Neural progenitor cell (in vitro differentiated cells): ENCODE data around the gene CHI3L2. TPM values are rescaled to one million over a fixed set of nuclear protein-coding genes. Genes with fewer than 3 reads are reported as not detected.

Experiments
- DNase-seq: peaks from one replicate; pipeline ENCODE4 v3.0.0-alpha.2; 2016; ENCODE audit warnings: low spot score
- H2AFZ ChIP-seq: fragments of 200-600 bp; sonication (generic); replicated peaks from 2 replicates; pipeline ENCODE4 v1.6.1; 2016; ENCODE audit warnings: antibody characterized with exemption
- H3F3A ChIP-seq: fragments of 200-600 bp; sonication (generic); 2 replicates; pipeline ENCODE4 v1.6.1; 2016; ENCODE audit warnings: antibody characterized with exemption, low read depth
- H3K27ac ChIP-seq: fragments of 200-600 bp; sonication (generic); 2 replicates; pipeline ENCODE4 v1.5.1; 2016; ENCODE audit warnings: mild to moderate bottlenecking
- H3K27me3 ChIP-seq: fragments of 200-600 bp; sonication (generic); 2 replicates; pipeline ENCODE4 v1.6.1; 2016; ENCODE audit warnings: mild to moderate bottlenecking, moderate library complexity
- H3K36me3 ChIP-seq: fragments of 200-600 bp; sonication (generic); 2 replicates; pipeline ENCODE4 v1.5.1; 2016
- H3K4me1 ChIP-seq: fragments of 200-600 bp; sonication (generic); 2 replicates; pipeline ENCODE4 v1.6.1; 2016; ENCODE audit warnings: mixed run types
- H3K4me2 ChIP-seq: fragments of 200-600 bp; sonication (generic); 2 replicates; pipeline ENCODE4 v1.6.1; 2016
- H3K4me3 ChIP-seq: fragments of 200-600 bp; sonication (generic); 2 replicates; pipeline ENCODE4 v1.5.1; 2016
- H3K79me2 ChIP-seq: fragments of 200-600 bp; sonication (generic); 2 replicates; pipeline ENCODE4 v1.6.1; 2016; ENCODE audit warnings: low read depth
- H3K9ac ChIP-seq: fragments of 200-600 bp; sonication (generic); 2 replicates; pipeline ENCODE4 v1.6.1; 2016
- H3K9me3 ChIP-seq: fragments of 200-600 bp; sonication (generic); 2 replicates; pipeline ENCODE4 v1.5.1; 2016; ENCODE audit warnings: low read depth
- H4K20me1 ChIP-seq: fragments of 200-600 bp; sonication (generic); 2 replicates; pipeline ENCODE4 v1.6.1; 2016; ENCODE audit warnings: low read depth
- H3K27ac Mint-ChIP-seq: 3 replicates; pipeline ENCODE4 v1.8.0; 2021; ENCODE audit warnings: mixed read lengths
- H3K27me3 Mint-ChIP-seq: 2 replicates; pipeline ENCODE4 v1.8.0; 2022; ENCODE audit warnings: low read depth, mild to moderate bottlenecking, inconsistent platforms, moderate library complexity, mixed read lengths; ENCODE audit not compliant: insufficient read depth
- H3K36me3 Mint-ChIP-seq: 3 replicates; pipeline ENCODE4 v1.8.0; 2021; ENCODE audit warnings: mixed read lengths
- H3K4me1 Mint-ChIP-seq: 3 replicates; pipeline ENCODE4 v1.8.0; 2021; ENCODE audit warnings: mixed read lengths
- H3K4me3 Mint-ChIP-seq: 3 replicates; pipeline ENCODE4 v1.8.0; 2021; ENCODE audit warnings: mild to moderate bottlenecking, moderate library complexity, mixed read lengths
- H3K9me3 Mint-ChIP-seq: 3 replicates; pipeline ENCODE4 v1.8.0; 2020; ENCODE audit warnings: mixed read lengths
- CTCF ChIP-seq: fragments of 200-600 bp; sonication (generic); IDR thresholded peaks from 2 replicates; pipeline ENCODE4 v1.5.1; 2017; ENCODE audit warnings: antibody characterized with exemption, mild to moderate bottlenecking
- EZH2 ChIP-seq: fragments of 200-600 bp; sonication (generic); IDR thresholded peaks from 2 replicates; pipeline ENCODE4 v1.6.1; 2017; ENCODE audit warnings: antibody characterized with exemption, mild to moderate bottlenecking, moderate library complexity
- EZH2phosphoT487 ChIP-seq: fragments of 200-600 bp; sonication (generic); IDR thresholded peaks from 2 replicates; pipeline ENCODE4 v1.6.1; 2017; ENCODE audit warnings: antibody characterized with exemption
- total RNA-seq: library from RNA; depleted of rRNA; stranded (reverse); fragments of >200 nt; gene quantifications from 2 replicates; pipeline ENCODE4 v1.2.3, GENCODE V29; 2015; ENCODE audit warnings: low replicate concordance

CHI3L2 gene
- total RNA-seq, 1 donor from 2014 or later: not detected

GRCh38 chr1:111247125-111247838, 19.8 kb downstream of the CHI3L2 start:
- no peak overlapping the region for H3K4me3 Mint-ChIP-seq
- Histone ChIP-seq H3K9ac (no peak overlapping the region), H3K4me1 (peaks cover 10% of the 10 kb centered on the region), H3K4me2 (no peak overlapping the region), H3F3A (no peaks in the 10 kb centered on the region), H3K36me3 (no peaks in the 10 kb centered on the region), H3K4me3 (no peak overlapping the region), H3K9me3 (no peaks in the 10 kb centered on the region), H3K27me3 (no peaks in the 10 kb centered on the region), H4K20me1 (no peaks in the 10 kb centered on the region), H2AFZ (no peak overlapping the region), H3K79me2 (no peaks in the 10 kb centered on the region), H3K27ac (no peak overlapping the region)
- peaks cover 3% of the 10 kb centered on the region for H3K4me1 Mint-ChIP-seq
- H3K36me3 Mint-ChIP-seq: no peaks in the 10 kb centered on the region
- TF ChIP-seq CTCF (no peak), EZH2 (no peak), EZH2phosphoT487 (no peak)
- no peak overlapping the region for H3K27ac Mint-ChIP-seq
- H3K9me3 Mint-ChIP-seq: no peaks in the 10 kb centered on the region
- no peak for DNase-seq
- peaks cover 3% of the 10 kb centered on the region for H3K27me3 Mint-ChIP-seq

GRCh38 chr1:111249960-111250359, 22.4 kb downstream of the CHI3L2 start:
- Histone ChIP-seq H3K27ac (no peak overlapping the region), H4K20me1 (no peaks in the 10 kb centered on the region), H3K9me3 (no peaks in the 10 kb centered on the region), H3F3A (no peaks in the 10 kb centered on the region), H2AFZ (peak overlapping the region; percentile 87), H3K4me2 (peak overlapping the region; percentile 52), H3K4me1 (peaks cover 10% of the 10 kb centered on the region), H3K36me3 (no peaks in the 10 kb centered on the region), H3K9ac (no peak overlapping the region), H3K27me3 (no peaks in the 10 kb centered on the region), H3K79me2 (no peaks in the 10 kb centered on the region), H3K4me3 (no peak overlapping the region)
- Mint-ChIP-seq H3K27ac (no peak overlapping the region), H3K4me1 (peaks cover 3% of the 10 kb centered on the region), H3K36me3 (no peaks in the 10 kb centered on the region), H3K27me3 (peaks cover 3% of the 10 kb centered on the region), H3K4me3 (no peak overlapping the region), H3K9me3 (no peaks in the 10 kb centered on the region)
- no peak for TF ChIP-seq CTCF
- TF ChIP-seq EZH2: no peak
- no peak for TF ChIP-seq EZH2phosphoT487
- DNase-seq: peak; percentile 45

- no peaks in the 10 kb centered on the region for H3K27me3 ChIP-seq
- H3K79me2 ChIP-seq: no peaks in the 10 kb centered on the region
- no peak overlapping the region for H3K4me3 ChIP-seq
- H3K27ac ChIP-seq: no peak overlapping the region
- Mint-ChIP-seq H3K36me3 (no peaks in the 10 kb centered on the region), H3K4me1 (peaks cover 3% of the 10 kb centered on the region), H3K4me3 (no peak overlapping the region), H3K27ac (no peak overlapping the region), H3K27me3 (peaks cover 3% of the 10 kb centered on the region), H3K9me3 (no peaks in the 10 kb centered on the region)
- H4K20me1 ChIP-seq: no peaks in the 10 kb centered on the region
- no peak overlapping the region for H3K4me2 ChIP-seq
- H3F3A ChIP-seq: no peaks in the 10 kb centered on the region
- H3K4me1 ChIP-seq: peaks cover 10% of the 10 kb centered on the region
- H2AFZ ChIP-seq: no peak overlapping the region
- H3K9me3 ChIP-seq: no peaks in the 10 kb centered on the region
- H3K9ac ChIP-seq: no peak overlapping the region
- no peak for DNase-seq
- TF ChIP-seq EZH2: no peak
- TF ChIP-seq EZH2phosphoT487: no peak
- TF ChIP-seq CTCF: no peak
- H3K36me3 ChIP-seq: no peaks in the 10 kb centered on the region
These were observed 24.1 kb downstream of the CHI3L2 start for GRCh38 chr1:111251570-111251969.
